ENCODE measurements around the gene TFF1. TPM values are rescaled to one million over a fixed set of nuclear protein-coding genes. Genes with fewer than 3 reads are reported as not detected.
A peak's percentile ranks its signal among the peaks of the same experiment; 100 is the strongest.

Gene TFF1
- total and polyA plus RNA-seq, 11 donors = not detected

GRCh38 chr21:42397746-42398394, 31.5 kb upstream of the TFF1 start:
- TF ChIP-seq CTCF (IDR thresholded peaks at IDR 0.05) (no peak), POLR2A (IDR thresholded peaks at IDR 0.05) (no peak)
- H3K4me3 ChIP-seq = no peak overlapping the region
- WGBS, 4 donors = 84 to 92% (median 89%) methylated on average over 14 of the region's 14 CpGs
- no peak overlapping the region for H3K27ac ChIP-seq
- H3K9me3 ChIP-seq = peaks cover 0 to 13% (median 0%) of the 10 kb centered on the region in 12 donors
- intact Hi-C loops (cut with DNase I) = no loop called here
- DNase-seq = no peak
- H3K4me1 ChIP-seq = no peaks in the 10 kb centered on the region
- ATAC-seq = no peak
- H3K27me3 ChIP-seq = peaks cover 0 to 5% (median 0%) of the 10 kb centered on the region in 9 donors
- no peaks in the 10 kb centered on the region for H3K36me3 ChIP-seq

- ATAC-seq (no peak), DNase-seq (peak in 1 of 5 donors; percentile 27)
- Histone ChIP-seq H3K4me1 (peaks cover 0 to 4% (median 0%) of the 10 kb centered on the region in 12 donors), H3K36me3 (no peaks in the 10 kb centered on the region), H3K9me3 (peaks cover 0 to 10% (median 0%) of the 10 kb centered on the region in 12 donors), H3K27ac (no peak overlapping the region), H3K27me3 (peaks cover 0 to 5% (median 0%) of the 10 kb centered on the region in 9 donors), H3K4me3 (no peak overlapping the region)
- TF ChIP-seq POLR2A (IDR thresholded peaks at IDR 0.05) (no peak), CTCF (IDR thresholded peaks at IDR 0.05) (no peak)
- WGBS, 4 donors = 71 to 77% (median 76%) methylated on average over 17 to 19 of the region's 19 CpGs
- intact Hi-C loops (cut with DNase I) = no loop called here
Observed at GRCh38 chr21:42396799-42397745, 30.7 kb upstream of the TFF1 start.

- Histone ChIP-seq H3K36me3 (no peaks in the 10 kb centered on the region), H3K27ac (no peak within 1 kb of the TSS), H3K9me3 (peaks cover 0 to 3% (median 0%) of the 10 kb centered on the region in 12 donors), H3K27me3 (peaks cover 0 to 5% (median 0%) of the 10 kb centered on the region in 9 donors), H3K4me1 (peaks cover 0 to 4% (median 0%) of the 10 kb centered on the region in 12 donors), H3K4me3 (no peak within 1 kb of the TSS)
- DNase-seq (no peak), ATAC-seq (no peak)
- 86 to 88% (median 87%) methylated on average over 17 of the region's 17 CpGs for WGBS, 4 donors
- intact Hi-C loops (cut with DNase I) = no loop called here
- no peak for TF ChIP-seq CTCF (IDR thresholded peaks at IDR 0.05)
- TF ChIP-seq POLR2A (IDR thresholded peaks at IDR 0.05) = no peak
Observed at GRCh38 chr21:42395905-42396651, 29.7 kb upstream of the TFF1 start, which contains the start of gene TMPRSS3. Gene TMPRSS3, minus strand, starts transcription at chr21:42396052. Its CDS starts 635 bp downstream, at chr21:42395417.
